Measurements from ENCODE around the gene ARVCF.
A peak's percentile ranks its signal among the peaks of the same experiment; 100 is the strongest.

Gene ARVCF

DNA sequence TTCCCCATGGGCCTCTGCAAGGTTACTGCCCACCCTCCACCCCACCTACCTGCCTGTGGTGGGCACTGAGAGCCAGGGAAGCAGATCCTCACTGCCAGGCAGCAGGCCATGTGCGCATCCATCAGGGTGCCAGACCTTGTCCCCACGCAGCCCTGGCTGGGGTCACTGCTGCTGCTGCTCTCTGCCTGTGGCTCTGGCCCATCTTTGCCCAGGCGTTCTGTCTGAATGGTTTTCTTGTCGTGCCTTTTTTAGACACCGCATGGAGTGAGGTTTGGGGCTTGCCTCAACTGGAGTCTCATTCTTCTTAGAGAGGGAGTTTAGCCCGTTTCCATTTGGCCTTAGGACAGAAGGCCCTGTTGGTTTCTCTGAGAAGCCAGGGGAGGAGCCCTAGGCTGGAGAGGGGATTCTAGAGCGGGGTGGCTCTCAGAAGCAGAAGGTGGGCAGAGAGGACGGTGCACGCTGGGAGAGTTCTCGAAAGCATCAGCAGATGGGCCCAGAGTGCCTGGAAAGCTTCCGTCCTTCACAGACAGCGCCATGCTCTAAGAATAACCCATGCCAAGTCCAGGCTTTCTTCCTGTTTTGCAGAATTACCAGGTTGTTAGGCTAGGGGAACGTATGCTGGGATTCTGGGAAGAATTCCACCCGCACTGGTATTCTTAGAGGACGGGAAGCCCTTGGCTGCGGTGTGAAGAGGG, 12.4 kb upstream of the ARVCF start:
- DNase-seq = no peak

DNA sequence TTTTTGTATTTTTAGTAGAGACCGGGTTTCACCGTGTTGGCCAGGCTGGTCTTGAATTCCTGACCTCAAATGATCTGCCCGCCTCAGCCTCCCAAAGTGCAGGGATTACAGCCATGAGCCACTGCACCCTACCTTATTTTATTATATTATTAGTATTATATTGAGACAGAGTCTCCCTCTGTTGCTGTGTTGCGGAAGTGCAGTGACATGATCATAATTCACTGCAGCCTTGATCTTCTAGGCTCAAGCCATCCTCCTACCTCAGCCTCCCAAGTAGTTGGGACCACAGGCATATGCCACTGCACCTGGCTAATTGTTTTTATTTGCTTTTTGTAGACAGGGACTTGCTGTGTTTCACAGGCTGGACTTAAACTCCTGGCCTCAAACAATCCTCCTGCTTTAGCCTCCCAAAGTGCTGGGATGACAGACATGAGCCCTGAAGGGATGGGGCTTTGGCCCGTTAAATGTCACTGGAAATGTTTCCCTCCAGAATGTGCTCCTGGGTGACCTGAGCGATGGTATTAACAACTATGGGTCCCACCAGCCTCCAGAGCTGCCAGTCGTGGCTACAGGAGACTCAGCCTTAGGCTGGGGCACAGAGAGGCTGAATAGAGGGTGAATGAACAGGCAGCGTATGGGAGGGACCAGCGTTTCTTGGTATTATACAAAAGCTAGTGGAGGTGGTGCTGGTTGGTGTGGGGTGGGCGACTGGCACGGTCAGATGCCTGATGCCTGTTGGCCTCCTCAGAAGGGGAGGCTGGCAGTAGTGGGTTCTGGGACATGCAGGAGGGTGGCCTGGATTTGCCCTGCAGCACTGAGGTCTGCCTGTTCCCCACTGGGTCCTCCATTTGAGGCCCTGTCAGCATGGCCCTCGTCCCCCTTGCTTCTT, 11.6 kb upstream of the ARVCF start:
- peak; percentile 72 for DNase-seq

DNA sequence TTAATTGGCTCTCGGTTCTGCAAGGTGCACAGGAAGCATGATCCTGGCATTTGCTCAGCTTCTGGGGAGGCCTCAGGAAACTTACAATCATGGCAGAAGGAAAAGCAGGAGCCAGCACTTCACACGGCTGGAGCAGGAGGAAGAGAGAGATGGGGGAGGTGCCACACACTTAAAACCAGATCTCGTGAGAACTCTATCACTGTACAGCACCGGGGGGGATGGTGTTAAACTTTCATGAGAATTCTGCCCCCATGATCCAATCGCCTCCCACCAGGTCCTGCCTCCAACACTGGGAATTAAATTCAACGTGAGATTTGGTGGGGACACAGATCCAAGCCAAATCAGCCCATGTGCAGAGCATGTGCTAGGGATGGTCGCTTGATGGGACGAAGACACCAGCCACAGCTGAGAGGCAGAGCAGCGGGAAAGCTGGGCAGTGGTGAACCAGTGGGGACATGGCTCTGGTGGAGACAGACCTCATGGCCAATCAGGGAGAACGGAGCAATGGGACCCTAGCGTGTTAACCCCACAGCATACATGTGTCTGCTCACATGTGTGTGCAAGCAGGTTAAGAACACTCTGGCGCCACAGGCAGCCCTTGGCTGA, 10.5 kb upstream of the ARVCF start:
- no peak for DNase-seq

DNA sequence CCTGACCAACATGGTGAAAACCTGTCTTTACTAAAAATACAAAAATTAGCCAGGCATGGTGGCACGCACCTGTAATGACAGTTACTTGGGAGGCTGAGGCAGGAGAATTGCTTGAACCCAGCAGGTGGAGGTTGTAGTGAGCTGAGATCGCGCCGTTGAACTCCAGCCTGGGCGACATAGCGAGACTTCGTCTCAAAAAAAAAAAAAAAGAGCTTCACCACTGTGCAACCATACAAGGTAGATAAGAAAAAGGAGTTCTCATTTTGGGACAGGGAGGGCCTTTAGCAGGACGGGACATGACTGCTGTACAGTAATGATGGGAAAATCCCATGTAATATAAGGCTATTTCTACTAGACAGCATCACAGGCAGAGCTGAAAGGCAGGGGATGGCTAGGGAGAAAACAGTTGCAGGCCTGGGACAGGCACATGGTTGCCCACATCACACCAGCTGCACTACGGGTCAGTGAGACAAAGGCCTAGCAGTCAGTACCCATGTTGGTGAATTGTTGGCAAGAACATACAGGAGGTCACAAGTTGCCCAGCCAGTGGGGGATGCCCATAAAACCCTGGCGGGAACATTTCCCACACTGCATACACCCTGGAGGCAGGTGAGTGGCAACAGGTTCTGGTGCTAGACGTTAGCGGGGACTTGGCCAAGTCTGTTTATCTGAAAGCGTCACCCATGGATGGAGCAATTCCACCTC, 9.7 kb upstream of the ARVCF start:
- no peak for DNase-seq

DNA sequence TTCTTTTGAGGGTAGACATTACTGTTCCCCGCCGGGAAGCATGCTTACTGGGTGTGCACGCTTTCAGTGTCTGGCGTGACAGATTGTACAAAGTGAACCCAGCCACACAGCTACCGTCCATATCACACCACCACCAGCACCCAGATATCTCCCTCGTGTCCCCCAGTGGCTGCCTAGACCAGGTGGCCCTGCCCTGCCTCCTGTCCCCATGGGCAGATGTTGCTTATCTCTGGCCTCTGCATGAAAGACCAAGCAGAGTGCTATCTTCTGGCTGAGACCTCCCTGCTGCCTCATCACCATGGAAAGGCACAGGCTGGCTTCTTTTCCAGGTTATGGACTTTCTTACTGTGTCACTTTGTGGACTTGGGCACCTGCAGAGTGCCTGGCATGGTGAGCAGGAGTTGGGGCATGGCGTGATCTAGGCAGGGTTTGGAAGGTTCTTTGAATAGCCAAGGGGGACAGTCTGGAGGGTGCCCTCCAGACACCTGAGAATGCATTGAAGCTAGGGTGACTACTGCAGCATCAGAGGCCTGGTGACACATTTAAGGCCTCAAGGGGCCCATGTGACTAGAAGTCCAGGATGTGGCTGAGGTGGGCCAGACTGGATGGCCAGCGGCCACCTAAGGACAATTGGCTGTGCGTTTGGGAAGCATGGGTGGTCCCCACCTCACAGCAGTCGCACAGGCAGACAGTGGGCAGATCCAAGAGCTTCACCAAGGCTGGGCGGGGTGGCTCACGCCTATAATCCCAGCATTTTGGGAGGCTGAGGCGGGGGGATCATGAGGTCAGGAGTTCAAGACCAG, 9.0 kb upstream of the ARVCF start:
- DNase-seq = peak; percentile 37

DNA sequence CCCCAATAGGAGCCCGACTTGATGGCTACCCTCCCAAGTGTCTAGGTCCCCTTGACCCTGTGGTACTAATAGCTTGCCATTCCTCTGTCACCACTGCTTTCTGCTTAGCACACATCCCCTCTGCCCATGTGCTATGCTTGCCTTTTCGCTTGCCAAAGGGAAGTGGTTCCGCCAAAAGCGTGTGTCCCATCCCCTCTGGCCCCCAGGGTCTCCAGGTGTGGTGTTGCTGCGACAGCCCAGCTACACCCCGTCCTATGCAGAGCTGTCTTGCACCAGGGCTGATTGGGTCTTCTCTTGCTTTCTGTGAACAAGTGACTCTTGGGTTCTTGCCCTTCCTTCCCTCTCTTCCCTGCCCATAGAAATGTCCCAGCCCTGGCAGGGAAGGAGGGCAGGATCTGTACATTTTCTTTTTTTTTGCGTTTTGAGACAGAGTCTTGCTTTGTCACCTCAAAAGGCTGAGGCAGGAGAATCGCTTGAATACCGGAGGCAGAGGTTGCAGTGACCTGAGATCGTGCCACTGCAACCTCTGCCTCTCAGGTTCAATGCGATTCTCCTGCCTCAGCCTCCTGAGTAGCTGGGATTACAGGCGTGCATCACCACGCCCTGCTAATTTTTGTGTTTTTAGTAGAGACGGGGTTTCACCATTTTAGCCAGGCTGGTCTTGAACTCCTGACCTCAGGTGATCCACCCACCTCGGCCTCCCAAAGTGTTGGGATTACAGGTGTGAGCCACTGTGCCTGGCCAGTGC, 8.2 kb upstream of the ARVCF start:
- DNase-seq = no peak

DNA sequence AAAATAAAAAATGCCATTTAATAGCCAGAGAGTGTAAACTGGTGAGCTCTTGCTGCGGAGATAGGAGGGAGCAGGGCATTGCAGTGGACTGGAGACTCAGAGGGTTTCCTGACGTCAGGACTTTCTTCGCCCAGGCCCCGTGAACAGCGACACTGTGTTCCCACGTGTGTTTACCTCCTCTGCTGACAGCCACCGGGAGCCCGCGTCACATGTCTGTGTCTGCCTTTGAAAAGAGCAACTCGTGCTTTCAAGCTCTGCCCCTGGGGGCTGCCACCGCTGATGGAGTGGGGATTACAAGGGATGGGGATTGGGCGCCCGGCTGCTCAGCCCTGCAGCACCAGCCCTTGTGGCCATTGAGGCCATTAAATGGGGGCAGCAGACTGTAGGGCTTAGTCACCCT, 7.6 kb upstream of the ARVCF start:
- no peak for DNase-seq

DNA sequence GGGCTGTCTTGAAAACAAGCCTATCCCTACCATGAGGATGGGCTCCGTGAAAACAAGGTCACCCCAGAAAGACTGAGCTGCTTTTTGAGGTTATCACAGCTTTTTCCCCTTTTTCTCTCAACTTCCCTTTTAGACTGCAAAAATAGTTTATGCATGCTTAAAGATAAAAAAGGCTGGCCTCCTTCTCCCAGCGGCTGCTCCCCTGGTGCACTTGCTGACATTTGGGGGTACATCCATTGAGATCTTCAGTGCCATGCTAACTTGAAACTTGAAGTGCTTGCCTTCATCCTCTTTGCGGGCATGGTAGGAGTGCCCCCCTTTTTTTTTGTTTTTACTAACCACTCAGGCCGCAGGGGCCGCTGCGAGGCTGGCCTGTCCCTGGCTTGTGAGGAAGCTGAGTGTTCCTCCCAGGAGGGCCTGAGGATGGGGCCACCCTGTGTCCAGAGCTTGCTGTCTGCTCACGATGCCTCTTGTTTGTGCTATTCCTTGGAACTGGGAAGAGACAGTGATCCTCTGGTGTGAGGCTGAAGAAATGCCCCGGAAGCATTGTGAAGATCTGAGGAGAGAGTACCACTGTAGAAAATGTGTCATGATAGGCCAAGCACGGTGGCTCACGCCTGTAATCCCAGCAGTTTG, 6.5 kb upstream of the ARVCF start:
- no peak for DNase-seq

DNA sequence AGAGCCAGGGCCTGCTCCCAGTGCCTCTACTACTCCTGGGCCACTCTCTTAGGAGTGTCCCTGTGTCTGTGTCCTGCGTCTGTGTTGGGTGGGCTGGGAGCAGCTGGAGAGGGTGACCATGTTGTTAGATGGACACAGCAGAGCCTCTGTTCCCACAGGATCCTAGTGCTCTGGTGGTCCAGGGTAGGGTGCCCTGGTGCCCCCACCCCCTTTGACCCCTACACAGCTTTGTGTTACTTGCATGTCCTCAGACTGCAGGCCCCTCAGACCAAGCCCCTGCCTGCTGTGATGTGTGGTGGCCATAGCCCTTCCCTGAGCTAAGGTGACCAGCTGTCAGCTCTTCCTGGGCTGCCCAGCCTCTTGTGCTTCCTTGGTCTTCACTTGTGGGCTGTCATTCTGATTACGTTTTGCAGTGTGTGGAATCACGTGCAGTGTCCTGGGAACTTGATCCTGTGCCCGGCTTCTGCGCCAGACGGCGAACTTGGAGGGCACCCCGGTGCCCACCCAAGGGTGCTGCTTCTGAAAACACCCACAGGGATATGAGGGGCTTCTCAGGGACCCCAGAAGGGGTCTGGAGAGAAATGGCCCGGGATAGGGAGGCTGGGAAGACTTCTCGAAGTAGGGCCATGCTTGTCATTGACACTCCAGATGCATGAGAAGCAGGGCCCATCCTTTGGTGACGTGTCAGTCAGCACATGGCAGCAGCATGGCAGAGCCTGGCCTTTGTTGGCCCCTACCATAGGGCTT, 5.8 kb upstream of the ARVCF start:
- DNase-seq = no peak

DNA sequence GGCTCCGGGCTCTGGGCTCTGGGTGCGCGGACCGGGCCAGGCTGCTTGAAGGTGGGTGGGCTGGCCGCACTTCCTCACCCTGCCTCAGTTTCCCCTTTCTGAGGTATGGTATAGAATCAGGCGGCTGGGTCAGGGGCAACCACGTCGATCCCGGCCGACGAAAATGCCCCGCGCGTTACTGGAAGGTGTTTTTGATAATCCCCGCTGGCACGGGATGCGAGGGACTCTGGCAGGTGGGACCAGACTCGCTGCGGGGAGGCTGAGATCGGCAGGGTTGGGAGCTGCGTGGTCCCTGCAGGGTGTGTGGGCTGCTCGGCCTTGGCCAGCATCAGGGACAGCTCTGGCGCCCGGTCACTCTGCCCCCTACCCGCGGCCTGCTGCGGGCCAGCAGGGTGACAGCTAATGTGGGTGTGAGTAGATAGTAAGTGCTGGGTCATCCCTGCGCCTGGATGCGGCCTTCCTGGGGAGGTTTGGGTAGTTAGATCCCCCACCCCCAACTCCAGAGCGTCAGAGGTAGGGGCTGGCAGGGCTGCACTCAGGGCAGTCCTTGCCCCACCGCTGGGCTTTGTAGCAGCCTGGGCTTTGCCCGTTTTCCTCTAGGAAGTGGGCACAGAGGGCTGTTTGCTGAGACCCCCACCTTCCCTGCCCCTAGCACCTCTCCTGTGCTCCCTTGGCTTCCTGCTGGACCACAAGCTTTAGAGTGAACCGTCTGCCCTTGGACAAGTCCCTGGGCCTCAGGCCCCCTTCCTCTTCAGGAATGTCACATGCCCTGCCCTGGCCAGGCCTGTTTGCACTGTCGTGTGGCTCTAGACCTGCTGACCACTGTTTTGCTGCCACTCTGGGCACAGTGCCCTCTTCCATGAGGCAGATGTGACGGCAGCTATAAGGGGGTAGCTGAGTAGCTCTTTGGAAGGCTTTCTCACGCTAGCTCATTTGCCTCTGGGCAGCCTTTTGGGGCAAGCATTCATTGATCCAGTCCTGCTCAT, 4.9 kb upstream of the ARVCF start:
- peak; percentile 75 for DNase-seq

DNA sequence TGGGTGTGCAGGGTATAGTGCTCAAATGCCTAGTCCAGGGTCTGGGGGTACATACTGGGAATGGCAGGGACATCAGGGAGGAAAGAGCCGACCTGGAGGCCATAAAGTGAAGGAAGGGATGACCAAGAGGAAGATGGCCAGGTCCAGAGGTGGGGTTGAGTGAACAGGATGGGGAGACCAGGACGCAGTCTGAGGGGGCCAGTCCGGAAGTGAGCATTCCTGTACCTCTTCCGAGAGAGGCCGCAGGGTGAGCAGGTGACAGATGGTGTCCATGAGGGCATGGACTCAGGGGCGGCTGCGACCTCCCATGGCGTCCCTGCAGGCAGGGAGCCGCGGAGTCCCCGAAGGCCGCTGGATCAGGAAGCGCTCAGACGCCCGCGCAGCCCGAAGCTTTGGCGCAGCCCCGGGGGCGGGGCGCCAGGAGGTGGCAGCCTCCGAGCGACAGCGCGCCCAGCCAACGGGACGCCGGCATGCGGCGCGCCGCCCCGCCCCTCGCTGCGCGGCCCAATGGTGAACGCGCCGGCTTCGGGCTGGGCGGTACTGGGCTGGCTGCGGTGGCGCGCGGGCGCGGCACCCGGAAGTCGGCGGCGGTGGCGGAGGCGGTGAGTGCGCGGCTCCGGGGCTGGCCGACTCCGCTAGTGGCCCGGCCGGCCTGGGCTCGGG, 4.0 kb upstream of the ARVCF start, which contains the start of gene TANGO2:
Gene TANGO2, plus strand, starts transcription at position 578 of the 663 bp plus-strand sequence. CDS start 15,689 bp downstream, outside the sequence.
- DNase-seq = peak; percentile 99

DNA sequence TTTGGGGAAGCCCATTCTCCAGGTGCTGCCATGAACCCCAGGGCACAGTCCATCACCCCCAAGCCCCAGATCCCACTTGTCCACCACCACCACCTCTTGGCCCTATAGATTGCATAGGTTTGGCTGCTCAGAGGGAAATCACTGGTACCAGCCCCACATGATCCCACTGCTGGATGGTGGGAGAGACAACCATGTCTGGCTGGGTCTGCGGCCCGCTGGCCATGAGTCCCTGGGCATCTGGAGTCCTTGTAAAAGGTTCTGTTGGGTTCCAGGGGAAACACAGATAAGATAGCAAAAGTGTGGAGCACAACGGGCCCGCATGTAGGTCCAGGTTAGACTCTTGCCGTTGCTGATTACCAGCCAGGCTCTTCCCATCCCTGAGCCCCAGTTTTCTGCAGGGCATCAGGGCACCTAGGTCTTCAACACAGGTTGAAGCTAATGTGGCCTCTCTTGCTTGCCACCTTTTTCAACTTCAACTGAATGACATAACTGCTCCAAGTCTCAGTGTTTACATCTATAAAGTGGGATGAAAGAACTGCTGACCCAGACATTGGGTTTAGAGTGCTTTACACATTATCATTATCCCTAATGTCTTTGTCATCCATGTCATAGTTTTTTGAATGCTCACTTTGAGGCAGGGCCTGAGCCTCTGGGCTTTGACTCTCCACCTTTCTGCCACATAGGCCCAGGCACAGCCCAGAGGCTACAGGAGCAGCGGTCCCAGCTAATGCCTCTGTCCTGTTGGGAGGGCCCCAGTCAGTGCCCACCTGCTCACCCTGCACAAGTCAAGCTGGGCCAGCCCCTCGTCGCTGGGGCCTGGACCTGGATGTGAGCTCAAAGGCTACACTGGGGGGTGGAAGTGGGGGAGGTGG, 3.3 kb upstream of the ARVCF start:
- no peak for DNase-seq

DNA sequence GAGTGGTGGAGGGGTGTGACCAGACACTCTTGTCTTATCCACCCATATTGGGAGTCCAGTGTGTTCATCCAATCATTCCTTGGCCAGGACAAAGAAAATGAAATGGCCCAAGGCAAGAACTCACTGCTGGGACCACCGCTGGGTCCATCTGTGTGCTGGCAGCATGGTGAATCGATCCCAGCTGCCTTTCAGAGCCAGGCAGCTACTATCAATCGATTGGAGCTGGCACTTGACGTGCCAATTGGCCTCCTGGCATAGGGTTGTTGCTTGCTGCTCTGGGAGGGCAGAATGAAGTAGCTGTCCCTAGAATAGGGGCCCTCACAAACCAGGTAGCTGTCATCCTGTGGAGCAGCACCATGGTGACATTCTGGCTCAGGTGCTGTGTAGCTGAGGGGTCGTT, 1.4 kb upstream of the ARVCF start:
- no peak for DNase-seq

DNA sequence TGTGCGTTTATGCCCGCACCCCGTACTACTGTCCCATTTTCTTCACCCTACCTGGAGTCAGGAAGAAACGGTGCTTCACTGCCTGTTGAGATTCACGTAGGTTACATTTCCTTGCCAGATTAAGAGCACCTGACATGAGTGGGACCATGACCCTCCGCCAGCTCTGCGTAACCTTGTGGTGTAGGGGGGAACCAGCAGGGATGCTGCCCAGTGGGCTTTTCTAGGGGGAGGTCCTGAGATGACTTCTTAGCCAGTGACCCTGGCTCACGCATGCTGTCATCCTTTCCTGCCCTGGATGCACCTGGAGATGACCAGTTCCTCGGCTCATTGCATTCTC, 967 bp upstream of the ARVCF start:
- no peak for DNase-seq

DNA sequence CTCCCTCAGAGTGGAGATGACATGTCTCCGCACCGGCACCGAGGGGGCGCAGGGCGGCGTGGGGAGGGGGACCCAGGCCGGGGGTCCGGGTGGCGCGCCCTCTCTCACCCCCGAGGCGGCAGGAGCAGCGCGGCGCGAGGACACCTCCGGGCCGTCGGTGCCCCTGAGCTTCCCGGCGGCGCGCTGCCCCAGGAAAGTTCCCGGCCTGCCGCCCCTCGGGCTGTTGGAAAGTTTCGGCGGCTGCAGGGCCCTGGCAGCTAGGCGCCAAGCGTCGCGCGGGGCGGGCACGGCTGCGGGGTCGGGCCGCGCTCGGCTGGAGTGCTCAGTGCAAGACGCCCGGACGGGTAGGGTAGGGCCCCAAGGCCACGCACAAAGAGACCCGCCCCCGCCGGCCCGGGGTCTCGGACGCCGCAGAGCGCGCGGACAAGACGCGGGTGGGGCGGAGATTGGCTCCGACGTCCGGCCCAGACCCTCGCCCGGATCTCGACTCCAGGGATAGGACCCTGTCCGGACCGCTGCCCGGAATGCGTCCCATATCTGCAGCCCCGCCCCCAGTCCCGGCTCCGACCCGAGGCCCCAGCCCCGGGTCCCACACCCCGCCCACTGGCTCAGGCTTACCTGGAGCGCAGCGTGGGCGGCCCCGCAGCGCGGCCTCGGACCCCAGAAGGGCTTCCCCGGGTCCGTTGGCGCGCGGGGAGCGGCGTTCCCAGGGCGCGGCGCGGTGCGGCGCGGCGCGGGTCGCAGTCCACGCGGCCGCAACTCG, 471 bp downstream of the ARVCF start:
- peak; percentile 66 for DNase-seq

DNA sequence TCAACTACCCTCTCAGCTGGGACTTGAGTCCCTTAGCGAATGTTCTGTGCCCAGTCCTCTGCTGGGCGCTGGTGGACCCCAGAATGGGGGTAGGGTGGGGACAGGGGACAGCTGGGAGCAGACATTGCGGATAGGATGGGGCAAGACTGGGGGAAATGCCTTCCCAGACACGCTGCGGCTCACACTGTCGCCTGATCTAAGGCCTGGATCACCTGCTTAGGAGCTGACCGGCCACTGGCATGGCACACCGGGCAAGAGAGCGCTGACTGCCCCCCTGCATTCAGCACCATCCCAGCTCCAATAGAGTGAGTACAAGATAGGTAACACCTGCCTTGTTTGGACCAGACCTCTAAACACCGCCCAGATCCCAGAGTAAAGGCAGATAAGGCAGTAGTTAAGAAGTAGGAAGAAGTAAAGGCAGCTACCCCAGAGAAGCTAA, 1.4 kb downstream of the ARVCF start:
- no peak for DNase-seq

Measured in OCI-M1 (cell line).